Suprapubic skin (tissue), 4 donors: Measurements from ENCODE around the gene SEMA3D. TPM values are rescaled to one million over a fixed set of nuclear protein-coding genes. Genes with fewer than 3 reads are reported as not detected.
A peak's percentile ranks its signal among the peaks of the same experiment; 100 is the strongest.

Source experiments
- DNase-seq, 2 donors: peaks; one replicate each; pipeline ENCODE4 v3.0.0-alpha.2; 2019; ENCODE audit warnings: low spot score in 2 of 2
- H3K27ac ChIP-seq: fragments of 200-600 bp; sonication (generic); one replicate; pipeline ENCODE4 v1.5.1; 2019
- H3K27me3 ChIP-seq: fragments of 200-600 bp; sonication (generic); one replicate; pipeline ENCODE4 v1.5.1; 2019
- H3K36me3 ChIP-seq: fragments of 200-600 bp; sonication (generic); one replicate; pipeline ENCODE4 v1.5.1; 2019
- H3K4me1 ChIP-seq: fragments of 200-600 bp; sonication (generic); one replicate; pipeline ENCODE4 v1.5.1; 2019
- H3K4me3 ChIP-seq: fragments of 200-600 bp; sonication (generic); one replicate; pipeline ENCODE4 v1.5.1; 2019; ENCODE audit warnings: mild to moderate bottlenecking
- H3K9me3 ChIP-seq: fragments of 200-600 bp; sonication (generic); one replicate; pipeline ENCODE4 v1.5.1; 2019
- CTCF ChIP-seq, 2 donors: fragments of 200-600 bp in 1 of 2; fragments of 450-650 bp in 1 of 2; sonication (generic) in 1 of 2; IDR thresholded peaks; one replicate each; pipeline ENCODE4 v1.5.1; 2016 to 2019; ENCODE audit warnings: antibody characterized with exemption in 2 of 2, mild to moderate bottlenecking in 1 of 2, moderate library complexity in 1 of 2
- EP300 ChIP-seq: sonication (generic); formaldehyde crosslinking; IDR thresholded peaks from one replicate; pipeline ENCODE4 v1.6.1; 2017; ENCODE audit warnings: antibody characterized with exemption
- POLR2A ChIP-seq, 2 donors: fragments of 450-650 bp; IDR thresholded peaks; one replicate each; pipeline ENCODE4 v1.6.1; 2017; ENCODE audit warnings: antibody characterized with exemption in 2 of 2, mild to moderate bottlenecking in 2 of 2, moderate library complexity in 2 of 2
- POLR2AphosphoS5 ChIP-seq, 3 donors: sonication (generic); formaldehyde crosslinking; IDR thresholded peaks; one replicate each; pipeline ENCODE4 v1.6.1; 2017; ENCODE audit warnings: antibody characterized with exemption in 3 of 3
- WGBS: methylation state at CpG from one replicate; pipeline ENCODE4 v1.1.5; 2018; 5-methylcytosine and 5-hydroxymethylcytosine counted together
- total RNA-seq, 4 donors: library from RNA; depleted of rRNA; stranded (reverse); fragments of >200 nt; gene quantifications; one replicate each; pipeline ENCODE4 v1.1.0, GENCODE V29; 2016

Gene SEMA3D
- total RNA-seq, 4 donors from 2014 or later: 1.9 to 5.9 (median 3.6) TPM

- Histone ChIP-seq H3K27me3 (no peaks in the 10 kb centered on the region), H3K27ac (no peak overlapping the region), H3K9me3 (no peaks in the 10 kb centered on the region), H3K4me3 (no peak overlapping the region), H3K4me1 (no peaks in the 10 kb centered on the region), H3K36me3 (no peaks in the 10 kb centered on the region)
- DNase-seq: no peak
- TF ChIP-seq POLR2A (IDR thresholded peaks at IDR 0.05) (no peak), EP300 (no peak), POLR2AphosphoS5 (IDR thresholded peaks at IDR 0.05) (no peak), CTCF (IDR thresholded peaks at IDR 0.05) (no peak)
- WGBS: 70% methylated on average over 4 of the region's 4 CpGs
Measured at GRCh38 chr7:85023916-85024315, 162.9 kb downstream of the SEMA3D start.

GRCh38 chr7:85023066-85023712, 163.7 kb downstream of the SEMA3D start:
- Histone ChIP-seq H3K27ac (no peak overlapping the region), H3K36me3 (no peaks in the 10 kb centered on the region), H3K9me3 (no peaks in the 10 kb centered on the region), H3K4me1 (no peaks in the 10 kb centered on the region), H3K4me3 (no peak overlapping the region), H3K27me3 (no peaks in the 10 kb centered on the region)
- DNase-seq: no peak
- WGBS: 20% methylated on average over 2 of the region's 2 CpGs
- peak in 1 of 2 donors; percentile 50 for TF ChIP-seq CTCF (IDR thresholded peaks at IDR 0.05)
- no peak for TF ChIP-seq EP300

GRCh38 chr7:85022064-85022697, 164.7 kb downstream of the SEMA3D start:
- H3K4me1 ChIP-seq: no peaks in the 10 kb centered on the region
- H3K4me3 ChIP-seq: no peak overlapping the region
- H3K9me3 ChIP-seq: no peaks in the 10 kb centered on the region
- no peaks in the 10 kb centered on the region for H3K27me3 ChIP-seq
- no peak overlapping the region for H3K27ac ChIP-seq
- no peak for DNase-seq
- WGBS: 76% methylated on average over 5 of the region's 5 CpGs
- H3K36me3 ChIP-seq: no peaks in the 10 kb centered on the region
- TF ChIP-seq POLR2AphosphoS5 (IDR thresholded peaks at IDR 0.05) (no peak), POLR2A (IDR thresholded peaks at IDR 0.05) (no peak), EP300 (no peak), CTCF (IDR thresholded peaks at IDR 0.05) (no peak)

- Histone ChIP-seq H3K4me1 (no peaks in the 10 kb centered on the region), H3K9me3 (no peaks in the 10 kb centered on the region), H3K27me3 (no peaks in the 10 kb centered on the region), H3K27ac (no peak overlapping the region), H3K4me3 (no peak overlapping the region), H3K36me3 (no peaks in the 10 kb centered on the region)
- DNase-seq: no peak
- 87% methylated on average over 4 of the region's 4 CpGs for WGBS
- TF ChIP-seq EP300 (no peak), POLR2A (IDR thresholded peaks at IDR 0.05) (no peak), CTCF (IDR thresholded peaks at IDR 0.05) (no peak), POLR2AphosphoS5 (IDR thresholded peaks at IDR 0.05) (no peak)
Measured at GRCh38 chr7:85021101-85021704, 165.7 kb downstream of the SEMA3D start.

GRCh38 chr7:85019778-85020177, 167.1 kb downstream of the SEMA3D start:
- 85% methylated on average over 3 of the region's 3 CpGs for WGBS
- Histone ChIP-seq H3K4me1 (no peaks in the 10 kb centered on the region), H3K27me3 (no peaks in the 10 kb centered on the region), H3K4me3 (no peak overlapping the region), H3K27ac (no peak overlapping the region), H3K36me3 (no peaks in the 10 kb centered on the region), H3K9me3 (no peaks in the 10 kb centered on the region)
- TF ChIP-seq EP300: no peak
- TF ChIP-seq CTCF (IDR thresholded peaks at IDR 0.05): no peak
- TF ChIP-seq POLR2A (IDR thresholded peaks at IDR 0.05): no peak
- no peak for TF ChIP-seq POLR2AphosphoS5 (IDR thresholded peaks at IDR 0.05)
- DNase-seq: no peak
